OCI-M2 (cell line): Measurements from ENCODE around the gene CD9.

Source experiments
- DNase-seq: peaks from one replicate; lab custom pipeline; 2025; ENCODE audit not compliant: unreplicated experiment; lab: John Stamatoyannopoulos, UW

CD9 gene

DNA sequence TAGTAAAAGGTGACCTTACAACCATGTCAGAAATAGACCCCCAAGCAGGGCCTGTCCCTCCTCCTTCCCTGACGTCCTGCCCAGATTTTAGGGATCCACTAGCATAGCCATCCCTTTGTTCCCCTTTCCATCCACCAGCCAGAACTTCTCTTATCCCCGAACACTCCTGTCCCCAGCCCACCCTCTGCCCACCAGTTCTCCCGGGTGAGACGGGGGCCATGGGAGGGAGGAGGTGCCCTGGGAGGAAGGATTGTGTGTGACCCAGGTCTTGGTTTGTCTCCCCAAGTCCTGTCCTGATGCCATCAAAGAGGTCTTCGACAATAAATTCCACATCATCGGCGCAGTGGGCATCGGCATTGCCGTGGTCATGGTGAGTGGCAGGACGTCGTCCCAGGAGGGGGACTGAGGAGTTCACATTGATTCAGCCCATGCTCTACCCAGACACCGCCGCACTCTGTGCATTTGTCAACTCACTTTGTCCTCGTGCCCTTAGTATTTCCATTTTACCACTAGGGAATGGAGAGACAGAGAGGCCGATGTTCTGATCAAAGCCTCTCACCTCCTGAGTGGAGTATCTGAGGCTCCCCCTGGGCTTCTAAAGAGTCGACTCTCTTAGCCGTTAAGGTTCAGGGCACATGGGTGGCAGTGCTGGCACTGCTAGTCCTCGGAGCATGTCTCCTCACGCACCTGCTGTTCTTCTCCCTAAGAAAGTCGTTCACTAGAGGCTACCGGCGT is 35.9 kb downstream of the CD9 start:
- no peak for DNase-seq

DNA sequence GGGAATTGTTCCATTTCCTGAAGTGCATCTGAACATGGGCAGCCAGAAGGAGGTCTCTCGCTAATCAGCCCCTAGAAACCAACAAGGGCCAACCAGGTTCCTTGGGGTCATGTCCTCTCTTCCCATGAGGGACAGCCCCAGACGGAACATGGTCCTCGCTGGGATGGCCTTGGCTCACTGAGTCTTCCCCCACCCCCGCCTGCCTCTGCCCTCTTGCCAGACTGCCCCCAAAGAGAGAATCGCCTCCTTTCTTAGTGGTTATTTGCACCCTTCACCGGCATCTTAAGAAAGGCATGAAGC is 36.4 kb downstream of the CD9 start:
- no peak for DNase-seq

GRCh38 chr12:6237830-6238229 is 37.6 kb downstream of the CD9 start:
- no peak for DNase-seq

DNA sequence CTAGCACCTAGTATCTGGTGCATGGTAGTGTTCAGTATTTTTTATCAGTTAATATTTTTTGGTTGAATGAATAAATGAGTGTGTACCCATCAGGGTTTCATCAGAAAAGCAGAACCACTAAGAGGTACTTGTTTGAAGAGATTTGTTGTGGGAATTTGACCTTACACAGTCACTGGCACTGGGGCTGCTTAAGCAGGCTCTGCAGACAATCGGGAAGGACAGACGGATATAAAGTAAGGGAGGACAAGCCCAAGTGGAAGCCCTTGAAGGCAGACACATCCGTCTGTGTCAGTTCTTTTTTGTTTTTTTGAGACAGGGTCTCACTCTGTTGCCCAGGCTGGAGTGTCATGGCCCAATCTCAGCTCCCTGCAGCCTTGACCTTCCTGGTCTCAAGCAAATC is 38.7 kb downstream of the CD9 start:
- DNase-seq: no peak

DNA sequence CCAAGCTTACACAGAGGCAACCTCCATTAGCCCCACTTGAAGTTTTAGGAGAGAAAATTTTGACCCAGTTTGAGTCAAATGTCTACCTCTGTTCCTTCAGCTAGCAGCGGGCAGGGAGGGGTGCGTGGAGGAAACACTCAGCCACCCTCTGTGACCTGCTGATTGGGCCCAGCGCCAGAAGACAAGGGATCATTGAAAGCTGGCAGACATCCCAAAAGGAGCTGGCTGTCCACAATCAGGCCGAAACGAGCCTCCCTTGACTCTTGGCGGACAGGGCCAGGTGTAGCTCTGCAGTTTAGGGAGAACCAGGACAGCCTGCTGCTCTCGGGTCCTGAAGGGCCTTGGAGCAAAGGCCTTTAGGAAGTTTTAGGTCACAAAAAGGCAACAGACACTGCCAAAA is 41.3 kb downstream of the CD9 start:
- no peak for DNase-seq

DNA sequence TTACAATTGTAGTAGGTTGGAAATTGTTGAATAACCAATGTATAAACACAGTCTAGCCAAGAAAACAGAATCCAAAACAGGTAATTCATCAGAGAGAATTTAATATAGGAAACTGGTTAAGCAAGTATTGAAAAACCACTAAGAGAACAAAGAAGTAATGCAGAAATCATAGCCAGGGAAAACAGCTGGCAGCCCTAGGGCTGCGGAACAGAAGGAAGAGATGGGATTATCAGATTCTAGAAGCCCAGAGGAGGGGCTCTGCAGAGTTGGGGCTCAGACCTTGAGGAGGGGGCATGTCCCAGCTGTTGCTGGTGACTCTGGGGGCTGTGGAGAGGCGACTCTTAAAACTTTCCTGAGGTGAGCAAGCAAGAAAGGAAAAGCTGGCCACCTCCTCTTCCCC is 49.4 kb downstream of the CD9 start:
- DNase-seq: no peak

- no peak for DNase-seq
Observed at GRCh38 chr12:6250343-6250742, 50.1 kb downstream of the CD9 start.

GRCh38 chr12:6253278-6253677 is 53.1 kb downstream of the CD9 start:
- DNase-seq: no peak

GRCh38 chr12:6254491-6254890 is 54.3 kb downstream of the CD9 start:
- no peak for DNase-seq

GRCh38 chr12:6257007-6257406 is 56.8 kb downstream of the CD9 start:
- no peak for DNase-seq

GRCh38 chr12:6262211-6262610 is 62.0 kb downstream of the CD9 start:
- no peak for DNase-seq

DNA sequence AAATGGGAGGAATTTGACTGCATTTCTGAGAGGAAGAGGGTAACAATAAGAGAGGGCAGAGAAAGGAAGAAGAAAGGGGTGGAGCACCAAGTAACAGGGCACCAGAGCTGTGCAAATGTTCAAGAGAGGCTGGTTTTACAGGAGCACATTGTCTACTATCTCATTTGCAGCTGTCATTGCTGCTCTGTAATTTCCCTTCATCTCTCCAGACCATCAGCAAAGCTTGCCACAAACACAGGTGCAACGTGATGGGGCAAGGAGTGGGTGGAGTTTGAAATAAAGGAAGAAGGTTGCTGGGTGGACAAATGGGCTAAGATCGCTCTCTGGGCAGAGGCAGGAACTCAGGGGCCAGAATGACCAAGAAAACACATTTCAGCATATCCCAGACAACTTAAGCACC is 62.4 kb downstream of the CD9 start:
- no peak for DNase-seq

GRCh38 chr12:6263931-6264330 is 63.7 kb downstream of the CD9 start:
- peak; percentile 49 for DNase-seq

DNA sequence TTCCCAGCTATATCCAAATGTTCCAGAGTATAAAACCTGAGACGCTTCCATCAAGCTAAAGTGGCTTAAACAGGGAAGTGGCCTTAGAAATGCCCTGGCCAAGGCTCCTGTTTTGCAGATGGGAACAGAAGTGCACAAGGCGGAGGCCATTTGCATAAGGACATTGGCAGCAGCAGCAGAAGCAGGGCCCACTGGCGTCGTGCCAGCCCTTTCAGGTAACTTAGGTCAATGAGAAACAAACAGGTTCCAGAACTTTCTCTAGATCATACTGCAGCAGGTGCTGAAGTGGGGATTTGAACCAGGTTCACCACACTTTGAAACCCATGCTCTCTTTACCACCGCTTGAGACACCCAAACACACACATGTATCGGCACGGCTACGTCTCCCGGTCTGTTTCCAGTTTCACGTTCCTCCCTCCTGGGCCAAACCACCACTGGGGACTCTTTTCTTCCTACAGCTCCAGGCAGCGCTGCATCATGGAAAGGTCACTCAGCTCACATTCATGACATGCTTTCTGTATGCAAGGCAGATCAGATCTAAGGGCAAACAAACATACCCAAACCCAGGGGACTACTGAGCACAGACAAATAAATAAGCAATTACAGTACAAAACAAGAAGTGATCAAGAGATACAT is 64.3 kb downstream of the CD9 start:
- no peak for DNase-seq

- DNase-seq: no peak
Observed at GRCh38 chr12:6265038-6265405, 64.8 kb downstream of the CD9 start.

GRCh38 chr12:6266541-6266966 is 66.4 kb downstream of the CD9 start:
- DNase-seq: no peak

GRCh38 chr12:6266971-6267721 is 66.9 kb downstream of the CD9 start:
- DNase-seq: no peak

GRCh38 chr12:6268484-6269157 is 68.4 kb downstream of the CD9 start:
- DNase-seq: no peak

DNA sequence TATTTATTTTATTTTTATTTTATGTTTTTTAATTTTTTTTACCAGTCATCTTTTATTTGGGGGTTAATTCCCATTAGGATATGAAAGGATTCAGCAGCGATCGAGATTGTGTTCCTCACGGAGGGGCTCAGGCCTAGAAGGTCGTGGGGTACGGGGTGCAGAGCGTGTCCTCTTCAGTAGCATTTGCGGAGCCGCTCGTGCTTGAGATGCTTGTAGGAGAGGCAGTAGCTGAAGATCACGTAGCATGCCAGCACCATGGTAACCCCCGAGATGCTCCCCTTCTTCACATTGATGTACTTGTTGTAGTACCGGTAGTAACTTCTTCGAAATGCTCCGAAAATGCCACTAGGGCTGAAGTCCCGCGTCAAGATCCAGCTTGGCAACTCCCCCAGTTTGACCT is 69.8 kb downstream of the CD9 start:
- DNase-seq: no peak

- no peak for DNase-seq
Observed at GRCh38 chr12:6271281-6271680, 71.1 kb downstream of the CD9 start.

DNA sequence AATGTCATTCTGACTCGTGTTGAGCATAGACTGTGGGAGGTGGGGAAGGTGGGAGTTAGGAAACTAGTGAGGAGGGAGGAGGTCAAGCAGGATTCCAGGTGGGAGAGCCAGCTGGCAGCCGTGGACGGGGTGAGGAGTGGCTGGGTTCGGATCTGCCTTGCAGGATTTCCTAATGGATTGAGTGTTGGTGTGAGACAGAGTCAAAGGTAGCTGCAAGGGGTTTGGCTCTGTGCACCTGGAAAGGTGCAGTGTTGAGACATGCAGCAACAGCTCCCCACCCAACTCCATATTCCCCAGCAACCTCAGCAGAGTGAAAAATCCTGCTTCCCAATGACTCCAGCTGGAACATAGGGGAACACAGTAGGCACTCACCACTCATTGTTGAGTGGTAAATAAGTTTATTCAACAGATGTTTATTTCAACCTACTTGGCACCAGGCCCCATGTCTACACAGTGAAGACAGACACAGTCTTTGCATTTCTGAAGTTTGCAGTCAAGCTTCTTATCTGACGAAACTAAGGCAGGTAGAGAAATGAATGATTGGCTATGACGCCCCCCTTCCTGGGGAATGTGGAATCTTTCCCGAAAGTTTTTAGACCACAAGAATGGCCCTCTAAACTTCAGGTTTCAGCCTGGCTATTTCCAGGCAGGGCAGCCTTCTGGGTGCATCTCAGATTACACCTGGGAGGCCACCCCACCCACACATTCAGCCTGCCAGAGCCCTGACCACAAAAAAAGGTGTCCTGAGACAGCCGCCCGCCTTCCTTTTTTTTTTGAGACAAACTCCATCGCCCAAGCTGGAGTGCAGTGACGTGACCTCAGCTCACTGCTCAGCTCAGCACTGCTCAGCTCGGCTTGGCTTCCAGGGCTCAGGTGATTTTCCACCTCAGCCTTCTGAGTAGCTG is 72.4 kb downstream of the CD9 start:
- DNase-seq: no peak
